HepG2 (cell line): Measurements from ENCODE around the gene BCAN. TPM values are rescaled to one million over a fixed set of nuclear protein-coding genes. Genes with fewer than 3 reads are reported as not detected.
A peak's percentile ranks its signal among the peaks of the same experiment; 100 is the strongest.

Experiments
- CHCHD3 ChIP-seq: sonication (generic); formaldehyde crosslinking; IDR thresholded peaks from 2 replicates; pipeline ENCODE4 v1.8.0; 2022; ENCODE audit warnings: mild to moderate bottlenecking, missing genetic modification reagents, moderate library complexity
- FOXO1 ChIP-seq: sonication (generic); formaldehyde crosslinking; IDR thresholded peaks from 2 replicates; pipeline ENCODE4 v1.4.0; 2020; ENCODE audit warnings: missing genetic modification reagents
- IKZF1 ChIP-seq: fragments of 450-650 bp; IDR thresholded peaks from 2 replicates; pipeline ENCODE4 v1.7.1; 2016
- KDM1A ChIP-seq: IDR thresholded peaks from 2 replicates; pipeline ENCODE4 v1.6.1; 2016; ENCODE audit warnings: missing compliant biosample characterization
- KLF15 ChIP-seq: sonication (generic); formaldehyde crosslinking; IDR thresholded peaks from 2 replicates; pipeline ENCODE4 v1.8.1; 2023; ENCODE audit warnings: borderline replicate concordance, mild to moderate bottlenecking, inconsistent platforms, missing genetic modification reagents, mixed read lengths
- MYC ChIP-seq: sonication (generic); formaldehyde crosslinking; IDR thresholded peaks from 2 replicates; pipeline ENCODE4 v1.9.0; 2021; ENCODE audit warnings: missing genetic modification reagents, borderline replicate concordance
- PHF20 ChIP-seq: sonication (generic); formaldehyde crosslinking; IDR thresholded peaks from 2 replicates; pipeline ENCODE4 v1.5.0; 2020; ENCODE audit warnings: mild to moderate bottlenecking, missing genetic modification reagents
- PRDM10 ChIP-seq: sonication (generic); formaldehyde crosslinking; IDR thresholded peaks from 2 replicates; pipeline ENCODE4 v1.4.0; 2020; ENCODE audit warnings: low read depth, missing genetic modification reagents
- RELA ChIP-seq: sonication (generic); formaldehyde crosslinking; IDR thresholded peaks from 2 replicates; pipeline ENCODE4 v1.4.0; 2020; ENCODE audit warnings: missing genetic modification reagents
- TARDBP ChIP-seq: sonication (generic); formaldehyde crosslinking; IDR thresholded peaks from 2 replicates; pipeline ENCODE4 v1.8.0; 2022; ENCODE audit warnings: mild to moderate bottlenecking, missing genetic modification reagents
- USF2 ChIP-seq, 2 experiments: sonication (generic) in 1 of 2; formaldehyde crosslinking in 1 of 2; IDR thresholded peaks; 2 replicates each; pipeline versions ENCODE4 v1.5.1 to v1.6.1; 2011 to 2020; ENCODE audit warnings: borderline replicate concordance in 1 of 2, low read depth in 1 of 2, low read length in 1 of 2, mild to moderate bottlenecking in 1 of 2, missing genetic modification reagents in 1 of 2, moderate library complexity in 1 of 2
- ZNF121 ChIP-seq: sonication (generic); formaldehyde crosslinking; IDR thresholded peaks from 2 replicates; pipeline ENCODE4 v1.5.0; 2020; ENCODE audit warnings: mild to moderate bottlenecking, missing genetic modification reagents
- ZNF484 ChIP-seq: sonication (generic); formaldehyde crosslinking; IDR thresholded peaks from 2 replicates; pipeline ENCODE4 v1.5.1; 2020; ENCODE audit warnings: mild to moderate bottlenecking, low read depth, missing genetic modification reagents, borderline replicate concordance
- ZNF512 ChIP-seq: sonication (generic); formaldehyde crosslinking; IDR thresholded peaks from 2 replicates; pipeline ENCODE4 v1.4.0; 2020; ENCODE audit warnings: mild to moderate bottlenecking, missing genetic modification reagents
- ZNF543 ChIP-seq: sonication (generic); formaldehyde crosslinking; IDR thresholded peaks from 2 replicates; pipeline ENCODE4 v1.4.0; 2020; ENCODE audit warnings: mild to moderate bottlenecking, missing genetic modification reagents
- ZNF609 ChIP-seq: sonication (generic); formaldehyde crosslinking; IDR thresholded peaks from 2 replicates; pipeline ENCODE4 v1.4.0; 2020; ENCODE audit warnings: mild to moderate bottlenecking, missing genetic modification reagents, borderline replicate concordance
- ZNF616 ChIP-seq: sonication (generic); formaldehyde crosslinking; IDR thresholded peaks from 2 replicates; pipeline ENCODE4 v1.5.0; 2020; ENCODE audit warnings: low read depth, mild to moderate bottlenecking, missing genetic modification reagents
- polyA plus RNA-seq, 8 experiments: library from polyadenylated mRNA; depleted of rRNA in 3 of 8; stranded (reverse) in 7 of 8; unstranded in 1 of 8; fragments of >200 nt; fragmentation: Illumina TruSeq in 4 of 8; extraction: Trizol in 4 of 8; gene quantifications; 2 replicates each; pipeline versions ENCODE4 v1.2.1 to v1.2.3, GENCODE V29; 2011 to 2016; ENCODE audit warnings: low read depth in 4 of 8, missing spikeins in 1 of 8, mixed read lengths in 1 of 8; ENCODE audit not compliant: insufficient read depth in 1 of 8
- total RNA-seq, 5 experiments: library from RNA; depleted of rRNA; stranded (reverse); fragments of >200 nt; fragmentation: Illumina TruSeq; extraction: Trizol; gene quantifications; 2 replicates each; pipeline ENCODE4 v1.2.3, GENCODE V29; 2016; ENCODE audit warnings: low read depth in 1 of 5

Gene BCAN
- total and polyA plus RNA-seq, 2 of the 13 experiments (the other 11 are each of a cell fraction or from before 2014, with no cell fraction given) = not detected

GRCh38 chr1:156601122-156601830 is 40.6 kb upstream of the BCAN start, which contains the start of gene GPATCH4 (continued):
- peak; percentile 98 for TF ChIP-seq MYC
- no peak for TF ChIP-seq FOXO1 (CRISPR knock-in tag)
- no peak for TF ChIP-seq ZNF609 (CRISPR knock-in tag)
- TF ChIP-seq USF2 (IDR thresholded peaks at IDR 0.05; ENCODE audit: low read depth, low read length) = no peak
- TF ChIP-seq USF2 (CRISPR knock-in tag; IDR thresholded peaks at IDR 0.05; ENCODE audit: borderline replicate concordance) = no peak; the same call in 1 of the 2 replicates
- no peak for TF ChIP-seq ZNF121 (CRISPR knock-in tag)
- no peak for TF ChIP-seq KDM1A (CRISPR knock-in tag)
- no peak for TF ChIP-seq ZNF616 (CRISPR knock-in tag)
- no peak for TF ChIP-seq CHCHD3
- TF ChIP-seq PHF20 = peak; percentile 96
- no peak for TF ChIP-seq ZNF543 (CRISPR knock-in tag)
- no peak for TF ChIP-seq ZNF484
- no peak for TF ChIP-seq KLF15 (CRISPR knock-in tag)
- peak; percentile 78; the same call in 1 of the 2 replicates for TF ChIP-seq TARDBP
- no peak for TF ChIP-seq RELA (CRISPR knock-in tag)
- no peak for TF ChIP-seq ZNF512
- TF ChIP-seq IKZF1 = no peak
- peak; percentile 88 for TF ChIP-seq PRDM10 (CRISPR knock-in tag)
